ENCODE results near the gene RHCE. TPM values are rescaled to one million over a fixed set of nuclear protein-coding genes. Genes with fewer than 3 reads are reported as not detected.

The RHCE gene
- total and polyA plus RNA-seq, 2 experiments from 2014 or later = 0.15 to 0.17 TPM

GRCh38 chr1:25439287-25439686 is 18.7 kb upstream of the RHCE start:
- H3K27me3 Mint-ChIP-seq (ENCODE audit: insufficient read depth, low read depth, poor library complexity) = no peaks in the 10 kb centered on the region
- no peak overlapping the region for H3K4me2 ChIP-seq
- no peak overlapping the region for H3K27ac ChIP-seq (ENCODE audit: low read depth)
- H2AFZ ChIP-seq = no peak overlapping the region
- no peaks in the 10 kb centered on the region for H3F3A ChIP-seq (replicated peaks; ENCODE audit: low read depth)
- H3K4me1 Mint-ChIP-seq = no peaks in the 10 kb centered on the region
- no peak overlapping the region for H3K27ac Mint-ChIP-seq
- H3K9me2 ChIP-seq (ENCODE audit: insufficient read depth) = no peaks in the 10 kb centered on the region
- H3K9me3 Mint-ChIP-seq = no peaks in the 10 kb centered on the region
- H3K4me3 ChIP-seq = no peak overlapping the region
- DNase-seq (ENCODE audit: low spot score) (no peak), ATAC-seq (no peak)
- no peaks in the 10 kb centered on the region for H3K36me3 ChIP-seq (ENCODE audit: insufficient read depth)
- no peaks in the 10 kb centered on the region for H3K36me3 Mint-ChIP-seq (ENCODE audit: low read depth)
- peaks cover 45% of the 10 kb centered on the region for H3K79me2 ChIP-seq (replicated peaks; ENCODE audit: insufficient read depth)
- no peaks in the 10 kb centered on the region for H3K27me3 ChIP-seq (ENCODE audit: insufficient read depth)
- TF ChIP-seq REST (IDR thresholded peaks at IDR 0.05; ENCODE audit: unreplicated experiment) = no peak
- TF ChIP-seq JUNB (IDR thresholded peaks at IDR 0.05; ENCODE audit: unreplicated experiment) = no peak
- TF ChIP-seq POLR2AphosphoS5 (IDR thresholded peaks at IDR 0.05; ENCODE audit: low read depth) = no peak
- no peak for TF ChIP-seq EZH2phosphoT487 (IDR thresholded peaks at IDR 0.05; ENCODE audit: unreplicated experiment)
- no peak for TF ChIP-seq ZNF462 (CRISPR knock-in tag; IDR thresholded peaks at IDR 0.05)
- no peaks in the 10 kb centered on the region for H3K4me1 ChIP-seq (ENCODE audit: insufficient read depth)
- H4K20me1 ChIP-seq (replicated peaks; ENCODE audit: insufficient read depth) = peaks cover 19% of the 10 kb centered on the region
- no peak overlapping the region for H3K4me3 Mint-ChIP-seq
